Trophoblast cell (in vitro differentiated cells and primary cell): Measurements from ENCODE around the gene STXBP2.

Experiments used
- DNase-seq, 2 donors: peaks; one replicate each; pipeline ENCODE4 v3.0.0-alpha.2; 2016
- H2AFZ ChIP-seq: 2 replicates; pipeline ENCODE4 v1.6.1; 2013; ENCODE audit warnings: low read length, moderate library complexity, mild to moderate bottlenecking; ENCODE audit not compliant: insufficient read depth, poor library complexity
- H2AK5ac ChIP-seq: 2 replicates; pipeline ENCODE4 v1.6.1; 2013; ENCODE audit warnings: mild to moderate bottlenecking, low read length
- H2BK120ac ChIP-seq: 2 replicates; pipeline ENCODE4 v1.6.1; 2013; ENCODE audit warnings: low read length, mild to moderate bottlenecking, moderate library complexity; ENCODE audit not compliant: insufficient read depth, poor library complexity
- H2BK12ac ChIP-seq: 2 replicates; pipeline ENCODE4 v1.6.1; 2013; ENCODE audit warnings: mild to moderate bottlenecking, low read length, moderate library complexity
- H2BK5ac ChIP-seq: 2 replicates; pipeline ENCODE4 v1.6.1; 2013; ENCODE audit warnings: low read length, low read depth, moderate library complexity, mild to moderate bottlenecking; ENCODE audit not compliant: poor library complexity
- H3K14ac ChIP-seq: 2 replicates; pipeline ENCODE4 v1.6.1; 2013; ENCODE audit warnings: mild to moderate bottlenecking, low read length
- H3K18ac ChIP-seq: 2 replicates; pipeline ENCODE4 v1.6.1; 2013; ENCODE audit warnings: mild to moderate bottlenecking, low read length
- H3K23ac ChIP-seq: 2 replicates; pipeline ENCODE4 v1.6.1; 2013; ENCODE audit warnings: low read length
- H3K27ac ChIP-seq: 2 replicates; pipeline ENCODE4 v1.5.1; 2013; ENCODE audit warnings: low read depth, mild to moderate bottlenecking, inconsistent platforms, low read length, moderate library complexity
- H3K27me3 ChIP-seq: 2 replicates; pipeline ENCODE4 v1.6.1; 2013; ENCODE audit warnings: inconsistent platforms, mild to moderate bottlenecking, low read length, moderate library complexity; ENCODE audit not compliant: insufficient read depth
- H3K36me3 ChIP-seq, 2 experiments: 1 replicate in 1 of 2; 2 replicates in 1 of 2; pipeline ENCODE4 v1.6.1; 2013; ENCODE audit warnings: low read length in 2 of 2, mild to moderate bottlenecking in 2 of 2, moderate library complexity in 1 of 2; ENCODE audit not compliant: insufficient read depth in 2 of 2, control insufficient read depth in 1 of 2
- H3K4ac ChIP-seq: 2 replicates; pipeline ENCODE4 v1.6.1; 2013; ENCODE audit warnings: low read depth, mild to moderate bottlenecking, low read length, moderate library complexity
- H3K4me1 ChIP-seq, 2 experiments: 1 replicate in 1 of 2; 2 replicates in 1 of 2; pipeline ENCODE4 v1.6.1; 2013; ENCODE audit warnings: low read length in 2 of 2, mild to moderate bottlenecking in 2 of 2, moderate library complexity in 1 of 2; ENCODE audit not compliant: insufficient read depth in 2 of 2, control insufficient read depth in 1 of 2
- H3K4me2 ChIP-seq: 2 replicates; pipeline ENCODE4 v1.6.1; 2013; ENCODE audit warnings: inconsistent platforms, mild to moderate bottlenecking, low read length, moderate library complexity
- H3K4me3 ChIP-seq: 2 replicates; pipeline ENCODE4 v1.5.1; 2013; ENCODE audit warnings: mild to moderate bottlenecking, low read depth, low read length, inconsistent platforms
- H3K79me1 ChIP-seq: one replicate; pipeline ENCODE4 v1.6.1; 2013; ENCODE audit warnings: low read length
- H3K79me2 ChIP-seq: 2 replicates; pipeline ENCODE4 v1.6.1; 2013; ENCODE audit warnings: low read length, mild to moderate bottlenecking; ENCODE audit not compliant: control insufficient read depth, insufficient read depth, poor library complexity
- H3K9ac ChIP-seq: 2 replicates; pipeline ENCODE4 v1.6.1; 2013; ENCODE audit warnings: mild to moderate bottlenecking, low read length
- H3K9me3 ChIP-seq: 2 replicates; pipeline ENCODE4 v1.6.1; 2013; ENCODE audit warnings: low read depth, mild to moderate bottlenecking, control low read depth, inconsistent platforms, low read length; ENCODE audit not compliant: insufficient read depth
- H4K12ac ChIP-seq: 2 replicates; pipeline ENCODE4 v1.6.1; 2013; ENCODE audit warnings: low read depth, mild to moderate bottlenecking, low read length, moderate library complexity
- H4K8ac ChIP-seq: 2 replicates; pipeline ENCODE4 v1.6.1; 2013; ENCODE audit warnings: low read depth, mild to moderate bottlenecking, low read length, moderate library complexity
- H4K91ac ChIP-seq: one replicate; pipeline ENCODE4 v1.6.1; 2013; ENCODE audit warnings: low read depth, mild to moderate bottlenecking, low read length, moderate library complexity
- WGBS: extraction: QIAGEN DNeasy Blood & Tissue Kit; methylation state at CpG from one replicate; pipeline ENCODE4 v1.1.7; 2013; ENCODE audit warnings: missing lambda C conversion rate; ENCODE audit not compliant: insufficient read length, insufficient coverage; ENCODE audit errors: extremely low coverage; 5-methylcytosine and 5-hydroxymethylcytosine counted together

STXBP2 gene

GRCh38 chr19:7636317-7636690 lies 606 bp upstream of the STXBP2 start:
- no peak overlapping the region for H2AFZ ChIP-seq
- peaks cover 7 to 11% of the 10 kb centered on the region in 2 experiments for H3K4me1 ChIP-seq
- H3K4me2 ChIP-seq: peak overlapping the region; percentile 63
- H4K12ac ChIP-seq: no peak overlapping the region
- no peak overlapping the region for H3K9ac ChIP-seq
- no peak overlapping the region for H3K4ac ChIP-seq
- peaks cover 13 to 18% of the 10 kb centered on the region in 2 experiments for H3K36me3 ChIP-seq
- H3K79me2 ChIP-seq: peaks cover 7% of the 10 kb centered on the region
- no peak overlapping the region for H3K27ac ChIP-seq
- H3K14ac ChIP-seq: no peak overlapping the region
- no peak for DNase-seq
- H3K4me3 ChIP-seq: no peak overlapping the region
- no peaks in the 10 kb centered on the region for H3K27me3 ChIP-seq
- H2BK12ac ChIP-seq: no peak overlapping the region
- H3K9me3 ChIP-seq: peaks cover 11% of the 10 kb centered on the region
- peak overlapping the region; percentile 11 for H4K91ac ChIP-seq
- H3K79me1 ChIP-seq: peaks cover 6% of the 10 kb centered on the region
- H4K8ac ChIP-seq: peak overlapping the region; percentile 48
- H2AK5ac ChIP-seq: no peak overlapping the region
- no peak overlapping the region for H2BK120ac ChIP-seq
- no peak overlapping the region for H3K18ac ChIP-seq
- no CpG with 5 or more reads among the region's 16 CpGs for WGBS
- H2BK5ac ChIP-seq: no peak overlapping the region
- H3K23ac ChIP-seq: no peak overlapping the region

- H4K8ac ChIP-seq: peak overlapping the region; percentile 87
- H2AFZ ChIP-seq: no peak overlapping the region
- H2BK5ac ChIP-seq: peak overlapping the region; percentile 9
- peak overlapping the region; percentile 67 for H2AK5ac ChIP-seq
- H2BK12ac ChIP-seq: no peak overlapping the region
- H3K79me1 ChIP-seq: peaks cover 6% of the 10 kb centered on the region
- H3K4me2 ChIP-seq: peak overlapping the region; percentile 89
- H3K27ac ChIP-seq: no peak overlapping the region
- H2BK120ac ChIP-seq: peak overlapping the region; percentile 36
- peak overlapping the region; percentile 84 for H4K12ac ChIP-seq
- H3K18ac ChIP-seq: peak overlapping the region; percentile 40
- H3K27me3 ChIP-seq: no peaks in the 10 kb centered on the region
- H3K9ac ChIP-seq: peak overlapping the region; percentile 87
- peaks cover 7% of the 10 kb centered on the region for H3K79me2 ChIP-seq
- peak overlapping the region; percentile 84 for H3K4me3 ChIP-seq
- H3K36me3 ChIP-seq: peaks cover 14 to 16% of the 10 kb centered on the region in 2 experiments
- WGBS: no CpG with 5 or more reads among the region's 30 CpGs
- peak overlapping the region; percentile 19 for H3K14ac ChIP-seq
- H3K4ac ChIP-seq: peak overlapping the region; percentile 57
- peaks cover 8% of the 10 kb centered on the region for H3K9me3 ChIP-seq
- H4K91ac ChIP-seq: peak overlapping the region; percentile 70
- DNase-seq: peak; percentile 46 to 59
- H3K23ac ChIP-seq: no peak overlapping the region
- H3K4me1 ChIP-seq: peaks cover 7 to 11% of the 10 kb centered on the region in 2 experiments
Observed at GRCh38 chr19:7637374-7638256, 705 bp downstream of the STXBP2 start.

- no peak for DNase-seq
- Histone ChIP-seq H3K9ac (no peak overlapping the region), H3K4me2 (no peak overlapping the region), H4K91ac (no peak overlapping the region), H2BK5ac (no peak overlapping the region), H3K9me3 (peaks cover 8% of the 10 kb centered on the region), H3K27me3 (no peaks in the 10 kb centered on the region), H2BK120ac (no peak overlapping the region), H3K4me1 (peaks cover 7 to 11% of the 10 kb centered on the region in 2 experiments), H3K4me3 (no peak overlapping the region), H4K12ac (no peak overlapping the region), H3K36me3 (peaks cover 17 to 18% of the 10 kb centered on the region in 2 experiments), H4K8ac (no peak overlapping the region), H3K27ac (no peak overlapping the region), H3K23ac (no peak overlapping the region), H3K79me1 (peaks cover 6% of the 10 kb centered on the region), H2AFZ (no peak overlapping the region), H2BK12ac (no peak overlapping the region), H3K79me2 (peaks cover 7% of the 10 kb centered on the region), H2AK5ac (no peak overlapping the region), H3K4ac (no peak overlapping the region), H3K18ac (no peak overlapping the region), H3K14ac (no peak overlapping the region)
- no CpG with 5 or more reads among the region's 12 CpGs for WGBS
Observed at GRCh38 chr19:7638802-7639465, 2.0 kb downstream of the STXBP2 start.

- H3K14ac ChIP-seq: no peak overlapping the region
- no peak overlapping the region for H2AK5ac ChIP-seq
- H3K79me2 ChIP-seq: peaks cover 7% of the 10 kb centered on the region
- peaks cover 24% of the 10 kb centered on the region in 2 experiments for H3K36me3 ChIP-seq
- H2AFZ ChIP-seq: no peak overlapping the region
- WGBS: no CpG with 5 or more reads among the region's 13 CpGs
- peaks cover 6% of the 10 kb centered on the region for H3K79me1 ChIP-seq
- H3K27ac ChIP-seq: no peak overlapping the region
- peak overlapping the region; percentile 5 for H3K4me3 ChIP-seq
- no peak overlapping the region for H3K18ac ChIP-seq
- H4K12ac ChIP-seq: no peak overlapping the region
- H2BK12ac ChIP-seq: no peak overlapping the region
- no peak overlapping the region for H3K4me2 ChIP-seq
- H4K8ac ChIP-seq: no peak overlapping the region
- H3K9ac ChIP-seq: no peak overlapping the region
- H2BK5ac ChIP-seq: no peak overlapping the region
- H3K27me3 ChIP-seq: no peaks in the 10 kb centered on the region
- H4K91ac ChIP-seq: no peak overlapping the region
- H3K9me3 ChIP-seq: peaks cover 8% of the 10 kb centered on the region
- H3K4me1 ChIP-seq: peaks cover 7 to 11% of the 10 kb centered on the region in 2 experiments
- DNase-seq: no peak
- no peak overlapping the region for H2BK120ac ChIP-seq
- H3K23ac ChIP-seq: no peak overlapping the region
- H3K4ac ChIP-seq: no peak overlapping the region
Observed at GRCh38 chr19:7639863-7640348, 3.0 kb downstream of the STXBP2 start.
